Hepatocyte (in vitro differentiated cells): ENCODE data around the gene KRT6A. TPM values are rescaled to one million over a fixed set of nuclear protein-coding genes. Genes with fewer than 3 reads are reported as not detected.

Experiments
- DNase-seq: peaks from one replicate; pipeline ENCODE4 v3.0.0-alpha.2; 2016; ENCODE audit warnings: low spot score
- H2AFZ ChIP-seq: fragments of 200-600 bp; sonication (generic); 2 replicates; pipeline ENCODE4 v1.6.0; 2016; ENCODE audit warnings: antibody characterized with exemption, mild to moderate bottlenecking
- H3K27ac ChIP-seq: fragments of 200-600 bp; sonication (generic); 2 replicates; pipeline ENCODE4 v1.5.1; 2016; ENCODE audit warnings: mild to moderate bottlenecking
- H3K27me3 ChIP-seq: fragments of 200-600 bp; sonication (generic); 2 replicates; pipeline ENCODE4 v1.6.1; 2016
- H3K36me3 ChIP-seq: fragments of 200-600 bp; sonication (generic); replicated peaks from 2 replicates; pipeline ENCODE4 v1.5.1; 2016; ENCODE audit warnings: low read depth; ENCODE audit not compliant: insufficient read depth
- H3K4me1 ChIP-seq: fragments of 200-600 bp; sonication (generic); 2 replicates; pipeline ENCODE4 v1.5.1; 2016; ENCODE audit warnings: mild to moderate bottlenecking, moderate library complexity; ENCODE audit not compliant: insufficient read depth
- H3K4me2 ChIP-seq: fragments of 200-600 bp; sonication (generic); 2 replicates; pipeline ENCODE4 v1.6.0; 2016
- H3K4me3 ChIP-seq: fragments of 200-600 bp; sonication (generic); 2 replicates; pipeline ENCODE4 v1.5.1; 2016; ENCODE audit warnings: mild to moderate bottlenecking
- H3K79me2 ChIP-seq: fragments of 200-600 bp; sonication (generic); 2 replicates; pipeline ENCODE4 v1.6.0; 2017; ENCODE audit warnings: mild to moderate bottlenecking
- H3K9me2 ChIP-seq: fragments of 200-600 bp; sonication (generic); replicated peaks from 2 replicates; pipeline ENCODE4 v1.6.0; 2017; ENCODE audit warnings: mild to moderate bottlenecking; ENCODE audit not compliant: insufficient read depth
- H3K9me3 ChIP-seq: fragments of 200-600 bp; sonication (generic); 2 replicates; pipeline ENCODE4 v1.5.1; 2016; ENCODE audit warnings: low read depth, mild to moderate bottlenecking
- H4K20me1 ChIP-seq: fragments of 200-600 bp; sonication (generic); 2 replicates; pipeline ENCODE4 v1.6.0; 2016; ENCODE audit warnings: mild to moderate bottlenecking; ENCODE audit not compliant: insufficient read depth, poor library complexity, severe bottlenecking
- EZH2 ChIP-seq: fragments of 200-600 bp; sonication (generic); IDR thresholded peaks from 2 replicates; pipeline ENCODE4 v1.6.1; 2016; ENCODE audit warnings: antibody characterized with exemption, mild to moderate bottlenecking, borderline replicate concordance
- EZH2phosphoT487 ChIP-seq: fragments of 200-600 bp; sonication (generic); IDR thresholded peaks from one replicate; pipeline ENCODE4 v1.6.1; 2018; ENCODE audit warnings: antibody characterized with exemption, mild to moderate bottlenecking, low read depth, moderate library complexity; ENCODE audit not compliant: unreplicated experiment, severe bottlenecking
- whole genome bisulfite sequencing: methylation state at CpG from one replicate; pipeline ENCODE4 v1.1.6; 2016; ENCODE audit warnings: low lambda C conversion rate; ENCODE audit errors: missing lambda C conversion rate; 5-methylcytosine and 5-hydroxymethylcytosine counted together
- polyA plus RNA-seq: library from polyadenylated mRNA; unstranded; fragments of >200 nt; fragmentation: Nextera tagmentation; extraction: Ambion mirVana; gene quantifications from 2 replicates; pipeline ENCODE4 v1.2.1, GENCODE V29; 2016
- total RNA-seq: library from RNA; depleted of rRNA; stranded (reverse); fragments of >200 nt; gene quantifications from 2 replicates; pipeline ENCODE4 v1.2.3, GENCODE V29; 2014
- TF ChIP-seq, protein P1 (sequence below): fragments of 200-600 bp; sonication (generic); IDR thresholded peaks from 2 replicates; pipeline ENCODE4 v1.5.1; 2016; ENCODE audit warnings: antibody characterized with exemption, mild to moderate bottlenecking; ENCODE audit not compliant: poor library complexity

KRT6A gene
- total and polyA plus RNA-seq, 2 experiments from 2014 or later = 0.54 to 6.8 TPM

DNA sequence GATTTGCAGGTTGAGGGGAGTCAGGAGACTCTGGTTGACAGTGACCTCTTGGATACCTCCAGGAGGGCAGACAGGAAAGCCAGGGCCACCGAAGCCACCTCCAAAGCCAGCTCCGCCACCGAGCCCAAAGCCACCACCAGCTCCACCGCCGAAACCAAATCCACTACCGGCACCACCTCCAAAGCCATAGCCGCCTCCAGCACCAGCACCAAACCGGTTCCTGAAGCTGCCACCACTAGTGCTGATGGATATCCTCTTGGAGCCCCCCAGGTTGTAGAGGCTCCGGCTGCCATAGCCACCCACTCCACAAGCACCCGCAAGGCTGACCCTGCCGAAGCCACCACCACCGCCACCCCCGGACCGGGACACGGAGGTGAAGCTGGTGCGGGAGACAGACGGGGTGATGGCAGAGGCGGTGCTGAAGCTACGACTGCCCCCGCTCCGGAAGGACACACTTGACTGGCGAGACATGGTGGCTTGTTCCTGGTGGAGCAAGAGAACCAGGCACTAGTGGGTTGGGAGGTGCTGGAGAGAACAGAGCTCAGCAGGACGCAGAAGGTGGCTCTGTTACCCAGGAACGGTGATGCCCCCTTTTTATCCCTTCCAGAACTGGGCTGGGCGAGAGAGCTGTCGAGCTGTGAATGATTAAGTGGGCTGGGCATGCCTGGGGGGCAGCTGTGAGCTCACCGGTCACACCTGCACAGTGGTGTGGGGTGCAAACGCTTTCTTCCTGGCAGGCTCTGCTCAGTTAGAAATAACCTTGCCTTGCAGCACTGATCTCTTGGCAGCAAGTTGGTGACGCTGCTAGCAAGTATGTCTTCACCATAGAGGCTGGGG, 27.0 kb upstream of the KRT6A start, which contains the start of gene KRT5:
KRT5 (minus strand) TSS at position 569 of the 837 bp plus-strand sequence; CDS start at position 471, 98 bp downstream.
- 86% methylated on average over 29 of the region's 29 CpGs for WGBS
- Histone ChIP-seq H3K4me3 (no peak within 1 kb of the TSS), H3K9me2 (no peaks in the 10 kb centered on the region), H3K79me2 (no peaks in the 10 kb centered on the region), H4K20me1 (no peaks in the 10 kb centered on the region), H3K27ac (peak within 1 kb of the TSS; percentile 22), H3K4me1 (peaks cover 14% of the 10 kb centered on the region), H3K36me3 (no peaks in the 10 kb centered on the region), H2AFZ (no peak within 1 kb of the TSS), H3K4me2 (no peak within 1 kb of the TSS), H3K27me3 (no peaks in the 10 kb centered on the region), H3K9me3 (no peaks in the 10 kb centered on the region)
- TF ChIP-seq, protein P1, sequence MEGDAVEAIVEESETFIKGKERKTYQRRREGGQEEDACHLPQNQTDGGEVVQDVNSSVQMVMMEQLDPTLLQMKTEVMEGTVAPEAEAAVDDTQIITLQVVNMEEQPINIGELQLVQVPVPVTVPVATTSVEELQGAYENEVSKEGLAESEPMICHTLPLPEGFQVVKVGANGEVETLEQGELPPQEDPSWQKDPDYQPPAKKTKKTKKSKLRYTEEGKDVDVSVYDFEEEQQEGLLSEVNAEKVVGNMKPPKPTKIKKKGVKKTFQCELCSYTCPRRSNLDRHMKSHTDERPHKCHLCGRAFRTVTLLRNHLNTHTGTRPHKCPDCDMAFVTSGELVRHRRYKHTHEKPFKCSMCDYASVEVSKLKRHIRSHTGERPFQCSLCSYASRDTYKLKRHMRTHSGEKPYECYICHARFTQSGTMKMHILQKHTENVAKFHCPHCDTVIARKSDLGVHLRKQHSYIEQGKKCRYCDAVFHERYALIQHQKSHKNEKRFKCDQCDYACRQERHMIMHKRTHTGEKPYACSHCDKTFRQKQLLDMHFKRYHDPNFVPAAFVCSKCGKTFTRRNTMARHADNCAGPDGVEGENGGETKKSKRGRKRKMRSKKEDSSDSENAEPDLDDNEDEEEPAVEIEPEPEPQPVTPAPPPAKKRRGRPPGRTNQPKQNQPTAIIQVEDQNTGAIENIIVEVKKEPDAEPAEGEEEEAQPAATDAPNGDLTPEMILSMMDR = no peak
- DNase-seq = no peak

DNA sequence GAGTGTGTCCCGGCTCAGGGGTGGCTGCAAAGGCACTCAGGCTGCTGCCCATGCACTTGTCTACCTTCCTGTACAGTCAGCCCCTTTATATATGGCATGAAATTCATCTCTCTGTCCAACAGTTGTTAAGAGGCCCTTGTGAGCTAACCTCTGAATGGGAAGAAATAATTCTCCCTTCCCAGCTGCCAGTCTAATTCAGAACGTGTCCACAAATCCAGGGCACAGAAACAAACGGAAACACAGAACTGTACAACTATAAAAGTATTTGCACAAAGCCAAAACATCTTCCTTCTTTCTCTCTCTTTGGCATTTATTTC, 26.3 kb upstream of the KRT6A start:
- H3K27ac ChIP-seq = no peak overlapping the region
- no peak overlapping the region for H3K4me2 ChIP-seq
- TF ChIP-seq, protein P1 = no peak
- no peak for TF ChIP-seq EZH2phosphoT487
- no peak for TF ChIP-seq EZH2
- H3K4me1 ChIP-seq = peaks cover 14% of the 10 kb centered on the region
- 88% methylated on average over 3 of the region's 3 CpGs for WGBS
- no peaks in the 10 kb centered on the region for H3K27me3 ChIP-seq
- no peak overlapping the region for H2AFZ ChIP-seq
- no peak for DNase-seq
- H3K4me3 ChIP-seq = no peak overlapping the region
- H3K79me2 ChIP-seq = no peaks in the 10 kb centered on the region
- H3K9me3 ChIP-seq = no peaks in the 10 kb centered on the region
- H4K20me1 ChIP-seq = no peaks in the 10 kb centered on the region
- H3K36me3 ChIP-seq = no peaks in the 10 kb centered on the region
- H3K9me2 ChIP-seq = no peaks in the 10 kb centered on the region

DNA sequence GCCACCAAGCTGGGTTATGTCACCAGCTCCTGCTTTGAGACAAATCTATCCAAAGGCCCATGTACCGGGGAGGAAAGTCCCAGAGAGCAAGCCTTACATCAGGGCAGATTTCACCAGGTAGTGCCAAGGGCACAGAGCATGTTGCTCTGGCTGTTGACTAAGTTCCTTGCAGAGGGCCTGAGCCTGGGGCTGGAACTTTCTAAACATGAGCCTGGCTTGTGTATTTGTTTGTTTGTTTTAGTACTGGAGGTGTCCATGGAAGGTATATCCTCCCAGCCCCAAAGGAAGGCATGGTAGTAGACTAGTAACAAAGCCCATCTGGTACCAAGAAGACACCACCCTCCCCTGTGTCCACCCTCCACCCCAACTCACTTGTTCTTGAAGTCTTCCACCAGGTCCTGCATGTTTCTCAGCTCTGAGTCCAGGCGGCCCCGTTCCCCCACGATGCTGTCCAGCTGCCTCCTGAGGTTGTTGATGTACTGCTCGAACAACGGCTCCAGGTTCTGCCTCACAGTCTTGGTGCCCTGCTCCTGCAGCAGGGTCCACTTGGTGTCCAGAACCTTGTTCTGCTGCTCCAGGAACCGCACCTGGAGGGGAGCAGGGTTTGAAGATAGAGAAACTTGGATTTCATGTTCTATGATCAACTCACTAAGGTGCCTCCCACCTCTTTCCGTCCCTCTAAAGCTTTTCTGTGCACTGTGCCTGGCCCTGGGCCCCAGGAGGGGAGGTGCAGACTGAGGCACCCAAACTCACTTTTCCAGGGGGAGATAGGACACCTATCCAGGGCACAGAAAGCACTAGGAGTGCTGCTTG, 25.7 kb upstream of the KRT6A start:
- Histone ChIP-seq H3K9me3 (no peaks in the 10 kb centered on the region), H3K4me1 (peaks cover 14% of the 10 kb centered on the region), H3K9me2 (no peaks in the 10 kb centered on the region), H3K27me3 (no peaks in the 10 kb centered on the region), H4K20me1 (no peaks in the 10 kb centered on the region), H3K4me3 (no peak overlapping the region), H3K36me3 (no peaks in the 10 kb centered on the region), H2AFZ (no peak overlapping the region), H3K4me2 (no peak overlapping the region), H3K79me2 (no peaks in the 10 kb centered on the region), H3K27ac (no peak overlapping the region)
- 93% methylated on average over 8 of the region's 8 CpGs for WGBS
- DNase-seq = no peak
- TF ChIP-seq EZH2phosphoT487 (no peak), EZH2 (no peak)
- TF ChIP-seq, protein P1 = no peak
